Activated CD8-positive, alpha-beta T cell treated with anti-CD3 and anti-CD28 coated beads, Interleukin-2, amount 10 ng/mL, durations not matched to agents 7 days and 5 days (primary cell): ENCODE measurements around the gene SEL1L2. TPM values are rescaled to one million over a fixed set of nuclear protein-coding genes. Genes with fewer than 3 reads are reported as not detected.
A peak's percentile ranks its signal among the peaks of the same experiment; 100 is the strongest.

ENCODE experiments used
- ATAC-seq: fragments of 150-1000 bp; cut with Tn5 transposase; one replicate; pipeline ENCODE4 v1.10.0; 2021; ENCODE audit warnings: moderate library complexity
- CTCF ChIA-PET: fragments of 350-600 bp; sonication (Branson Sonifier 250); formaldehyde crosslinking; loops from one replicate; lab custom pipeline; 2021; ENCODE audit warnings: antibody characterized with exemption; lab: Charles Lee
- POLR2A ChIA-PET: fragments of 350-600 bp; sonication (Branson Sonifier 250); formaldehyde crosslinking; loops from one replicate; lab custom pipeline; 2021; ENCODE audit warnings: antibody characterized with exemption; lab: Charles Lee
- DNase-seq: peaks from one replicate; pipeline ENCODE4 v3.0.0-alpha.2; 2020
- H3K27ac Mint-ChIP-seq: one replicate; pipeline ENCODE4 v1.8.0; 2021; ENCODE audit warnings: mild to moderate bottlenecking, mixed read lengths
- H3K27me3 Mint-ChIP-seq: one replicate; pipeline ENCODE4 v1.8.0; 2021; ENCODE audit warnings: low read depth, mixed read lengths
- H3K36me3 Mint-ChIP-seq: one replicate; pipeline ENCODE4 v1.8.0; 2021; ENCODE audit warnings: low read depth, mixed read lengths
- H3K4me1 Mint-ChIP-seq: one replicate; pipeline ENCODE4 v1.8.0; 2021; ENCODE audit warnings: low read depth, mixed read lengths
- H3K4me3 Mint-ChIP-seq: one replicate; pipeline ENCODE4 v1.8.0; 2021; ENCODE audit warnings: mild to moderate bottlenecking, mixed read lengths
- H3K9me3 Mint-ChIP-seq: one replicate; pipeline ENCODE4 v1.8.0; 2022; ENCODE audit warnings: mixed read lengths; ENCODE audit not compliant: insufficient read depth
- total RNA-seq, 2 experiments: library from RNA; stranded (reverse); gene quantifications; one replicate each; pipeline ENCODE4 v1.2.3, GENCODE V29; 2021

Gene SEL1L2
- total RNA-seq, 2 experiments from 2014 or later: not detected

- no peak for ATAC-seq
- peaks cover 8% of the 10 kb centered on the region for H3K36me3 Mint-ChIP-seq
- no peaks in the 10 kb centered on the region for H3K9me3 Mint-ChIP-seq
- no peak overlapping the region for H3K27ac Mint-ChIP-seq
- DNase-seq: no peak
- ChIA-PET POLR2A (no interaction called here), CTCF (interaction anchor here (1.0 to 1.2 kb wide), 2 partner anchors 8 to 10 kb away, joined by 3 read pairs; no protein-coding TSS in a partner anchor)
- H3K4me1 Mint-ChIP-seq: no peaks in the 10 kb centered on the region
- peaks cover 8% of the 10 kb centered on the region for H3K27me3 Mint-ChIP-seq
- no peak overlapping the region for H3K4me3 Mint-ChIP-seq
Observed at GRCh38 chr20:13825465-13825864, 164.9 kb downstream of the SEL1L2 start.

- Mint-ChIP-seq H3K9me3 (no peaks in the 10 kb centered on the region), H3K36me3 (peaks cover 8% of the 10 kb centered on the region), H3K27ac (no peak overlapping the region), H3K4me3 (no peak overlapping the region), H3K27me3 (peaks cover 8% of the 10 kb centered on the region), H3K4me1 (no peaks in the 10 kb centered on the region)
- ATAC-seq (no peak), DNase-seq (no peak)
- ChIA-PET POLR2A (no interaction called here), CTCF (no interaction called here)
Observed at GRCh38 chr20:13824459-13824858, 166.0 kb downstream of the SEL1L2 start.

GRCh38 chr20:13822459-13822858 lies 168.0 kb downstream of the SEL1L2 start:
- CTCF ChIA-PET: no interaction called here
- peaks cover 4% of the 10 kb centered on the region for H3K27me3 Mint-ChIP-seq
- peaks cover 15% of the 10 kb centered on the region for H3K36me3 Mint-ChIP-seq
- H3K27ac Mint-ChIP-seq: no peak overlapping the region
- POLR2A ChIA-PET: no interaction called here
- DNase-seq: no peak
- no peaks in the 10 kb centered on the region for H3K4me1 Mint-ChIP-seq
- H3K9me3 Mint-ChIP-seq: no peaks in the 10 kb centered on the region
- no peak for ATAC-seq
- H3K4me3 Mint-ChIP-seq: no peak overlapping the region

GRCh38 chr20:13821876-13822275 lies 168.5 kb downstream of the SEL1L2 start:
- CTCF ChIA-PET: no interaction called here
- Mint-ChIP-seq H3K27ac (no peak overlapping the region), H3K27me3 (peaks cover 4% of the 10 kb centered on the region)

GRCh38 chr20:13819885-13820645 lies 170.3 kb downstream of the SEL1L2 start:
- H3K27ac Mint-ChIP-seq: no peak overlapping the region
- H3K27me3 Mint-ChIP-seq: no peaks in the 10 kb centered on the region
- no peaks in the 10 kb centered on the region for H3K4me1 Mint-ChIP-seq
- ChIA-PET CTCF (interaction anchor here (0.7 to 2.9 kb wide), 15 partner anchors 9 to 241 kb away, joined by 3 to 11 read pairs (median 4); partner anchors contain the start of gene NDUFAF5), POLR2A (no interaction called here)
- H3K36me3 Mint-ChIP-seq: peaks cover 28% of the 10 kb centered on the region
- H3K4me3 Mint-ChIP-seq: no peak overlapping the region
- ATAC-seq (peak; percentile 58), DNase-seq (peak; percentile 22)
- no peaks in the 10 kb centered on the region for H3K9me3 Mint-ChIP-seq

More at GRCh38 chr20:13821876-13822275, 168.5 kb downstream of the SEL1L2 start:
- Mint-ChIP-seq H3K4me1 (no peaks in the 10 kb centered on the region), H3K9me3 (no peaks in the 10 kb centered on the region), H3K36me3 (peaks cover 18% of the 10 kb centered on the region), H3K4me3 (no peak overlapping the region)
- ATAC-seq (no peak), DNase-seq (no peak)
- POLR2A ChIA-PET: no interaction called here

GRCh38 chr20:13817342-13817741 lies 173.1 kb downstream of the SEL1L2 start:
- H3K4me3 Mint-ChIP-seq: no peak overlapping the region

GRCh38 chr20:13816757-13817156 lies 173.7 kb downstream of the SEL1L2 start:
- Mint-ChIP-seq H3K27me3 (no peaks in the 10 kb centered on the region), H3K4me1 (no peaks in the 10 kb centered on the region), H3K4me3 (no peak overlapping the region), H3K9me3 (no peaks in the 10 kb centered on the region), H3K36me3 (peaks cover 38% of the 10 kb centered on the region), H3K27ac (no peak overlapping the region)
- POLR2A ChIA-PET: interaction anchor here (0.5 kb wide), 1 partner anchor 20 kb away, joined by 3 read pairs; no protein-coding TSS in a partner anchor
- CTCF ChIA-PET: interaction anchor here (0.8 to 1.2 kb wide), 2 partner anchors 9 to 238 kb away, joined by 3 read pairs; no protein-coding TSS in a partner anchor
- DNase-seq (no peak), ATAC-seq (no peak)

More at GRCh38 chr20:13817342-13817741, 173.1 kb downstream of the SEL1L2 start:
- no peak overlapping the region for H3K27ac Mint-ChIP-seq
- H3K9me3 Mint-ChIP-seq: no peaks in the 10 kb centered on the region
- ChIA-PET POLR2A (no interaction called here), CTCF (interaction anchor here (0.8 to 1.2 kb wide), 3 partner anchors 9 to 270 kb away, joined by 3 read pairs; no protein-coding TSS in a partner anchor)
- ATAC-seq (no peak), DNase-seq (no peak)
- peaks cover 38% of the 10 kb centered on the region for H3K36me3 Mint-ChIP-seq
- no peaks in the 10 kb centered on the region for H3K4me1 Mint-ChIP-seq
- no peaks in the 10 kb centered on the region for H3K27me3 Mint-ChIP-seq

- no peak overlapping the region for H3K4me3 Mint-ChIP-seq
- no peaks in the 10 kb centered on the region for H3K4me1 Mint-ChIP-seq
- no peak for DNase-seq
- no peaks in the 10 kb centered on the region for H3K27me3 Mint-ChIP-seq
- ChIA-PET POLR2A (no interaction called here), CTCF (interaction anchor here (1.2 to 1.3 kb wide), 2 partner anchors 12 to 57 kb away, joined by 3 read pairs; no protein-coding TSS in a partner anchor)
- H3K36me3 Mint-ChIP-seq: peaks cover 30% of the 10 kb centered on the region
- no peak overlapping the region for H3K27ac Mint-ChIP-seq
- H3K9me3 Mint-ChIP-seq: no peaks in the 10 kb centered on the region
- ATAC-seq: no peak
Observed at GRCh38 chr20:13814672-13815071, 175.7 kb downstream of the SEL1L2 start.

- no peaks in the 10 kb centered on the region for H3K4me1 Mint-ChIP-seq
- no peaks in the 10 kb centered on the region for H3K27me3 Mint-ChIP-seq
- ChIA-PET CTCF (no interaction called here), POLR2A (no interaction called here)
- no peaks in the 10 kb centered on the region for H3K9me3 Mint-ChIP-seq
- H3K36me3 Mint-ChIP-seq: peaks cover 30% of the 10 kb centered on the region
- no peak overlapping the region for H3K27ac Mint-ChIP-seq
- DNase-seq (no peak), ATAC-seq (no peak)
- no peak overlapping the region for H3K4me3 Mint-ChIP-seq
Observed at GRCh38 chr20:13813910-13814309, 176.5 kb downstream of the SEL1L2 start.

- no peak overlapping the region for H3K4me3 Mint-ChIP-seq
- CTCF ChIA-PET: interaction anchor here (1.7 kb wide), 1 partner anchor 10 kb away, joined by 5 read pairs; no protein-coding TSS in a partner anchor
- peaks cover 19% of the 10 kb centered on the region for H3K36me3 Mint-ChIP-seq
- H3K27me3 Mint-ChIP-seq: no peaks in the 10 kb centered on the region
- no peaks in the 10 kb centered on the region for H3K4me1 Mint-ChIP-seq
- ATAC-seq (no peak), DNase-seq (no peak)
- POLR2A ChIA-PET: no interaction called here
- H3K9me3 Mint-ChIP-seq: no peaks in the 10 kb centered on the region
- no peak overlapping the region for H3K27ac Mint-ChIP-seq
Observed at GRCh38 chr20:13810446-13810845, 180.0 kb downstream of the SEL1L2 start.

- Mint-ChIP-seq H3K36me3 (peaks cover 14% of the 10 kb centered on the region), H3K27me3 (no peaks in the 10 kb centered on the region), H3K4me1 (no peaks in the 10 kb centered on the region), H3K9me3 (no peaks in the 10 kb centered on the region), H3K4me3 (no peak overlapping the region), H3K27ac (no peak overlapping the region)
- no peak for ATAC-seq
- CTCF ChIA-PET: interaction anchor here (1.7 kb wide), 1 partner anchor 10 kb away, joined by 5 read pairs; no protein-coding TSS in a partner anchor
- no peak for DNase-seq
- POLR2A ChIA-PET: no interaction called here
Observed at GRCh38 chr20:13809855-13810254, 180.6 kb downstream of the SEL1L2 start.

GRCh38 chr20:13809373-13809772 lies 181.0 kb downstream of the SEL1L2 start:
- POLR2A ChIA-PET: no interaction called here
- Mint-ChIP-seq H3K9me3 (no peaks in the 10 kb centered on the region), H3K27me3 (no peaks in the 10 kb centered on the region), H3K4me1 (no peaks in the 10 kb centered on the region), H3K27ac (no peak overlapping the region), H3K36me3 (peaks cover 18% of the 10 kb centered on the region), H3K4me3 (no peak overlapping the region)
- ATAC-seq (no peak), DNase-seq (no peak)
- CTCF ChIA-PET: no interaction called here
